ENCODE results near the gene SDCCAG8. TPM values are rescaled to one million over a fixed set of nuclear protein-coding genes. Genes with fewer than 3 reads are reported as not detected.

SDCCAG8 gene
- total RNA-seq, 1 donor from 2014 or later, result 92.7 TPM

GRCh38 chr1:243343970-243344937 is 88.4 kb downstream of the SDCCAG8 start:
- intact Hi-C loops (cut with DNase I), result loop anchor here (5.0 kb wide), 1 partner anchor 403 kb away; no protein-coding TSS in a partner anchor
- DNase-seq (no peak), ATAC-seq (peak; percentile 67 to 69)
- Histone ChIP-seq H3K9me3 (no peaks in the 10 kb centered on the region), H3K27me3 (ENCODE audit: low read depth) (no peaks in the 10 kb centered on the region), H3K4me1 (no peaks in the 10 kb centered on the region), H3K36me3 (peaks cover 37% of the 10 kb centered on the region), H3K4me3 (no peak overlapping the region), H3K27ac (no peak overlapping the region)
- TF ChIP-seq CTCF (IDR thresholded peaks at IDR 0.05), result peak; percentile 68

- Histone ChIP-seq H3K36me3 (peaks cover 35% of the 10 kb centered on the region), H3K27me3 (ENCODE audit: low read depth) (no peaks in the 10 kb centered on the region), H3K4me1 (no peaks in the 10 kb centered on the region), H3K27ac (no peak overlapping the region), H3K4me3 (no peak overlapping the region), H3K9me3 (no peaks in the 10 kb centered on the region)
- ATAC-seq, result no peak
- TF ChIP-seq CTCF (IDR thresholded peaks at IDR 0.05), result no peak
- intact Hi-C loops (cut with DNase I), result no loop called here
- no peak for DNase-seq
Observed at GRCh38 chr1:243345205-243345604, 89.4 kb downstream of the SDCCAG8 start.

GRCh38 chr1:243346016-243346415 is 90.2 kb downstream of the SDCCAG8 start:
- no peak for DNase-seq
- ATAC-seq, result no peak
- no peak overlapping the region for H3K4me3 ChIP-seq
- H3K4me1 ChIP-seq, result no peaks in the 10 kb centered on the region
- no peak overlapping the region for H3K27ac ChIP-seq
- peaks cover 37% of the 10 kb centered on the region for H3K36me3 ChIP-seq
- no peak for TF ChIP-seq CTCF (IDR thresholded peaks at IDR 0.05)
- H3K27me3 ChIP-seq (ENCODE audit: low read depth), result no peaks in the 10 kb centered on the region
- intact Hi-C loops (cut with DNase I), result no loop called here
- no peaks in the 10 kb centered on the region for H3K9me3 ChIP-seq

- TF ChIP-seq CTCF (IDR thresholded peaks at IDR 0.05), result no peak
- intact Hi-C loops (cut with DNase I), result no loop called here
- no peak for ATAC-seq
Observed at GRCh38 chr1:243346468-243346867, 90.6 kb downstream of the SDCCAG8 start.

GRCh38 chr1:243348331-243348730 is 92.5 kb downstream of the SDCCAG8 start:
- Histone ChIP-seq H3K9me3 (no peaks in the 10 kb centered on the region), H3K36me3 (peaks cover 34% of the 10 kb centered on the region), H3K4me1 (no peaks in the 10 kb centered on the region), H3K4me3 (no peak overlapping the region), H3K27me3 (ENCODE audit: low read depth) (no peaks in the 10 kb centered on the region), H3K27ac (no peak overlapping the region)
- ATAC-seq, result no peak
- DNase-seq, result no peak
- TF ChIP-seq CTCF (IDR thresholded peaks at IDR 0.05), result no peak
- intact Hi-C loops (cut with DNase I), result no loop called here

More at GRCh38 chr1:243346468-243346867, 90.6 kb downstream of the SDCCAG8 start:
- H3K9me3 ChIP-seq, result no peaks in the 10 kb centered on the region
- DNase-seq, result no peak
- H3K27me3 ChIP-seq (ENCODE audit: low read depth), result no peaks in the 10 kb centered on the region
- H3K36me3 ChIP-seq, result peaks cover 34% of the 10 kb centered on the region
- no peak overlapping the region for H3K4me3 ChIP-seq
- H3K27ac ChIP-seq, result no peak overlapping the region
- no peaks in the 10 kb centered on the region for H3K4me1 ChIP-seq
